ENCODE data around the gene PCYOX1L. TPM values are rescaled to one million over a fixed set of nuclear protein-coding genes. Genes with fewer than 3 reads are reported as not detected.

The PCYOX1L gene
- total and polyA plus RNA-seq, 3 experiments from 2014 or later: 11.9 to 23.3 (median 22.6) TPM

DNA sequence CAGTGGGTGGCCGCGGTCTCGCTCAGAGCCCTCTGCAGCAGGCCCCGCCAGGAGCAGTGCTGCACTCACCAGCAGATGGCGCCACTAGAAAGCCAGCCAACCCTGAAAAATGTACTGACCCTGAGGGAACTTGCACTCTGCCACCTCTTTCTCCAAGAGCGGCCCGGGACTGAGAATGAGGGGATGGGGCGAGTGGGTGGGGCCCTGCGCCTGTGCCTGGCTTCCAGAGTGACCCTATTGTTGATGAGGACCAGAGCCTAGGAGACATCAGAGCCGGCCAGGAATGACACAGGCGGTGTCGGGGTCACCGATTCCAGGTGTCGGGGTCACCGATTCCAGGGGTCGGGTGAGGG, 24.1 kb downstream of the PCYOX1L start:
- Mint-ChIP-seq H3K27ac (peak overlapping the region in 1 of 8 donors; percentile 39), H3K4me1 (peaks cover 0 to 6% (median 4%) of the 10 kb centered on the region in 3 donors), H3K9me3 (no peaks in the 10 kb centered on the region), H3K36me3 (no peaks in the 10 kb centered on the region), H3K4me3 (no peak overlapping the region), H3K27me3 (peaks cover 9 to 18% of the 10 kb centered on the region in 2 donors)
- H3K9me3 ChIP-seq (ENCODE audit: low read length): no peaks in the 10 kb centered on the region
- peak; percentile 39 to 74 (median 55) for DNase-seq
- no peak overlapping the region for H3K27ac ChIP-seq (ENCODE audit: low read depth, low read length)
- H3K4me3 ChIP-seq (ENCODE audit: low read length): no peak overlapping the region
- H3K27me3 ChIP-seq (ENCODE audit: insufficient read depth, low read length, poor library complexity, severe bottlenecking): no peaks in the 10 kb centered on the region
- no peaks in the 10 kb centered on the region for H3K4me1 ChIP-seq (ENCODE audit: insufficient read depth, low read length)
- POLR2A ChIA-PET: no interaction called here
- no peaks in the 10 kb centered on the region for H3K36me3 ChIP-seq (ENCODE audit: insufficient read depth, low read length)
- CTCF ChIA-PET: interaction anchor here (0.7 to 3.5 kb wide), 17 partner anchors 8 to 184 kb away, joined by 3 to 25 read pairs (median 4); no protein-coding TSS in a partner anchor

DNA sequence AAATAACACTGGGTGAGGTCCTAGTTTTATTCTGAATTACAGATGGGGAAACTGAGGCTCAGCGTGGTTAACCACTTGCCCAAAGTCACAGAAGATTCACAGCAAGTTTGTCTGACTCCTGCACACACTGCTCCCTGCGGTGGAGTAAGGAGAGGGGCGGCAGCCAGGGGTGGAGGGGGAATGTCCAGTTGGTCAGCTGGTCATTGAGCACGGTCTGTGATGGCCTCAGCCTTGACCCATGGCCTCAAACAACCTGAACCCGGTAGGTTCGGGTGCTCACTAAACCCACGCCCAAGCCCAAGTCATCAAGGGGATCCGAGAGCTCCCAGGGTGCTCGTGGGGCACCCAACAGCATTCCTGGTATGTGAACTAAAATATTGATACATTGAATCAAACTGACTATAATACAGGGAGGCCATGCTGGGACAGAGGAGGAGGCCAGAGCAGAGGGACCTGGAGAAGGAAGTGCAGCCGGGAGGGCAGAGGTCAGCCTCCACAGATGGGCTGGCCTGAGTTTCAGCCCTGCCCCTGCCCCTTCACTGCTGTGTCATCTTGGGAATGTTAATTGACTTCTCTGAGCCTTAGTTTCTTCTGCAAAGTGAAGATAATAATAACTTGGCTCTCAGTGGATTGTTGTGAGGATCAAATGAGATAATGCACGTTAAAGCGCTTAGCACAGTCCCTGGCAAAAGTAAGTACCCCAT, 24.8 kb downstream of the PCYOX1L start:
- Mint-ChIP-seq H3K4me1 (peaks cover 0 to 6% (median 4%) of the 10 kb centered on the region in 3 donors), H3K4me3 (no peak overlapping the region), H3K9me3 (no peaks in the 10 kb centered on the region), H3K27me3 (peaks cover 6 to 18% of the 10 kb centered on the region in 2 donors), H3K36me3 (no peaks in the 10 kb centered on the region), H3K27ac (no peak overlapping the region)
- Histone ChIP-seq H3K4me3 (ENCODE audit: low read length) (no peak overlapping the region), H3K27ac (ENCODE audit: low read depth, low read length) (no peak overlapping the region), H3K36me3 (ENCODE audit: insufficient read depth, low read length) (no peaks in the 10 kb centered on the region), H3K27me3 (ENCODE audit: insufficient read depth, low read length, poor library complexity, severe bottlenecking) (no peaks in the 10 kb centered on the region), H3K4me1 (ENCODE audit: insufficient read depth, low read length) (no peaks in the 10 kb centered on the region), H3K9me3 (ENCODE audit: low read length) (no peaks in the 10 kb centered on the region)
- ChIA-PET POLR2A (no interaction called here), CTCF (interaction anchor here (0.7 to 3.5 kb wide), 11 partner anchors 8 to 182 kb away, joined by 3 to 25 read pairs (median 4); no protein-coding TSS in a partner anchor)
- DNase-seq: no peak

DNA sequence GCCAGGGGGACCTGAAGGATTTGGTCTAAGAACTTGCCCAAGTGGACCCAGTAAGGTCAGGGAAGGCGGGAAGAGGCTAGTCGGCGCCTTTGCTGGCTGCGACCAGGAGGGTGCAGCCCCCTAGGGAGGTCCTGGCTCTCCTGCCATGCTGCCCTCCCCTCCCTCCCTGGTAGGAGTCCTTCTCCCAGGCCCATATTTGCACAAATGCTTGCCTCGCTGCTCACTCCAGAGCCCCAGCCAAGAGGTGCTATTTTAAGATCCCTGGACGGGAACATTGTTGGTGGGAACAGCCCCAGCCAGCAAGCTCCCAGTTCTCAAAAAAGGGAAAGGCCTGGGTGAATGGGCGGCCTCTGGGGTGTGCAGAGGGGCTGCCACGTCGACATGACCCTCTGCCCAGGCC, 25.6 kb downstream of the PCYOX1L start:
- POLR2A ChIA-PET: no interaction called here
- CTCF ChIA-PET: interaction anchor here (1.0 to 5.4 kb wide), 5 partner anchors 11 to 181 kb away, joined by 3 to 23 read pairs (median 11); partner anchors contain the start of gene GRPEL2
- Mint-ChIP-seq H3K36me3 (no peaks in the 10 kb centered on the region), H3K27ac (no peak overlapping the region), H3K9me3 (no peaks in the 10 kb centered on the region), H3K27me3 (peaks cover 6 to 18% of the 10 kb centered on the region in 2 donors), H3K4me1 (peaks cover 0 to 6% (median 4%) of the 10 kb centered on the region in 3 donors), H3K4me3 (no peak overlapping the region)
- Histone ChIP-seq H3K9me3 (ENCODE audit: low read length) (no peaks in the 10 kb centered on the region), H3K4me3 (ENCODE audit: low read length) (no peak overlapping the region), H3K36me3 (ENCODE audit: insufficient read depth, low read length) (no peaks in the 10 kb centered on the region), H3K27me3 (ENCODE audit: insufficient read depth, low read length, poor library complexity, severe bottlenecking) (no peaks in the 10 kb centered on the region), H3K4me1 (ENCODE audit: insufficient read depth, low read length) (no peaks in the 10 kb centered on the region), H3K27ac (ENCODE audit: low read depth, low read length) (no peak overlapping the region)
- DNase-seq: no peak

DNA sequence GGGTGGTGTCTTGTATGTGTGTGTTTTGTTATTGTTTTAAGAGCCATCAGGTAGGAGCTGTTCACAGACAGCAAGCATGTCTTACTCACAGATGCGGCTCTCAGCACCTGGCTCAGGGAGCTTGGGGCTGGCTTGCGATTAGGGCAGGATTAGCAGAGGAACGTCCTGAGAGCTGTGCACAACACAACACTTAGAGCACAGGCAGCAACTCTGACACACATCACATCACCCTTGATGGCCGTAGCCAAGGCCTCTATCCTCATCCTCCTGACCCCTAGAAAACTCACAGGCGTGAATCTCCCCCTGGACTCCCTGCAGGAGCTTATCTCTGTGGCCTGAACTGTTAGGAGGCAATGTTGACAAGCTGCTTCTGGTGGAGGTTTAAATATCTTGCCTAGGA, 28.3 kb downstream of the PCYOX1L start:
- no peak overlapping the region for H3K27ac ChIP-seq (ENCODE audit: low read depth, low read length)
- ChIA-PET CTCF (interaction anchor here (0.8 to 5.4 kb wide), 5 partner anchors 14 to 179 kb away, joined by 3 to 23 read pairs (median 4); no protein-coding TSS in a partner anchor), POLR2A (no interaction called here)
- H3K4me3 Mint-ChIP-seq: no peak overlapping the region
- H3K9me3 ChIP-seq (ENCODE audit: low read length): no peaks in the 10 kb centered on the region
- H3K9me3 Mint-ChIP-seq: no peaks in the 10 kb centered on the region
- H3K27ac Mint-ChIP-seq: peak overlapping the region in 3 of 8 donors; percentile 7 to 34 (median 33)
- no peaks in the 10 kb centered on the region for H3K36me3 ChIP-seq (ENCODE audit: insufficient read depth, low read length)
- H3K27me3 Mint-ChIP-seq: peaks cover 6 to 14% of the 10 kb centered on the region in 2 donors
- H3K4me1 ChIP-seq (ENCODE audit: insufficient read depth, low read length): no peaks in the 10 kb centered on the region
- no peaks in the 10 kb centered on the region for H3K27me3 ChIP-seq (ENCODE audit: insufficient read depth, low read length, poor library complexity, severe bottlenecking)
- peaks cover 0 to 6% (median 4%) of the 10 kb centered on the region in 3 donors for H3K4me1 Mint-ChIP-seq
- no peak overlapping the region for H3K4me3 ChIP-seq (ENCODE audit: low read length)
- H3K36me3 Mint-ChIP-seq: no peaks in the 10 kb centered on the region
- no peak for DNase-seq

DNA sequence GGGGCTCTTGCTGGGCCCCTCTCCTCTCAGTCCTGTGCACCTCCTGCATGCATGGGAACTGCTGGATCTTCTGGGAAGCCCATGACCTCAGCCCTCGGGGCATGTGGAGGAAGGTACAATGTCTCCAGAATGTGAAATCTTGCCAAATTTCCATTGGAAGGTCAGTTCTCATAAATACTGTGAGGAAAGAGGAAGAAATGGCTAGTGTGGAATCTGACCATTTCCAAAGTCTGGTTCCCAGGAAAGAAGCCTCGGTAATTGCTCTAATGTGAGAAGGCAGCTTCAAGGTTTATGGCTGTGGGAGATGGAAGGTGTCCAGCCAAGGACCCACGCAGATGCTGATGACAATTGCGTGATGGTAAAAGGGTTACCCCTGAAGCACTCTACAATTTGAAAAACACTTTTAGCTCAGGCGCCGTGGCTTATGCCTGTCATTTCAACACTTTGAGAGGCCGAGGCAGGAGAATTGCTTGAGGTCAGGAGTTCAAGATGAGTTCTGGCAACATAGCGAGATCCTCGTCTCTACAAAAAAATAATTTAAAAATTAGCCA, 29.3 kb downstream of the PCYOX1L start:
- H3K9me3 ChIP-seq (ENCODE audit: low read length): no peaks in the 10 kb centered on the region
- H3K4me1 Mint-ChIP-seq: no peaks in the 10 kb centered on the region
- no peaks in the 10 kb centered on the region for H3K36me3 Mint-ChIP-seq
- H3K27me3 ChIP-seq (ENCODE audit: insufficient read depth, low read length, poor library complexity, severe bottlenecking): no peaks in the 10 kb centered on the region
- no peaks in the 10 kb centered on the region for H3K4me1 ChIP-seq (ENCODE audit: insufficient read depth, low read length)
- H3K9me3 Mint-ChIP-seq: no peaks in the 10 kb centered on the region
- ChIA-PET CTCF (interaction anchor here (1.1 to 5.4 kb wide), 3 partner anchors 15 to 178 kb away, joined by 3 to 23 read pairs (median 13); partner anchors contain the start of gene CSNK1A1), POLR2A (no interaction called here)
- no peak overlapping the region for H3K27ac ChIP-seq (ENCODE audit: low read depth, low read length)
- no peak overlapping the region for H3K27ac Mint-ChIP-seq
- no peak overlapping the region for H3K4me3 Mint-ChIP-seq
- no peaks in the 10 kb centered on the region for H3K36me3 ChIP-seq (ENCODE audit: insufficient read depth, low read length)
- no peak for DNase-seq
- H3K4me3 ChIP-seq (ENCODE audit: low read length): no peak overlapping the region
- peaks cover 5 to 6% of the 10 kb centered on the region in 2 donors for H3K27me3 Mint-ChIP-seq

DNA sequence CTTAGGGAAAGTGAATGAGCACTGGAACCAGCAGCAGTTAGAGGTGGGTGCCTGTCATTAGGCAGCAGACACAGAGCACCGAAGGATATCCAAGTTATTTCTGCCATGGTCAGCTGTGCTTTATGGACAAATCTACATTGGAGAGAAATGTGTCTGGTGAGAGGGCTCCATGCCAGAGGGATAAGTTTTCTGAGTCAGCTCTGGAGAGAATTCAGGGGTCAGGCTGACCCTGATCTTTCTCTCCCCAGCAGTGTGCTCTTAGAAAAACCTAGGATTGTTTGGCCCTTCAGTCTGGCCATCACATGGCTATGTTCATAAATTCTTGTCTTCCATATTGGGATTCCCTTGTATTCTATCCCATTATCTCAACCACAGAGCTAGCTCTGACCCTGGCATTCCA, 30.1 kb downstream of the PCYOX1L start:
- H3K9me3 Mint-ChIP-seq: no peaks in the 10 kb centered on the region
- H3K27ac Mint-ChIP-seq: no peak overlapping the region
- H3K27me3 Mint-ChIP-seq: peaks cover 4 to 6% of the 10 kb centered on the region in 2 donors
- ChIA-PET POLR2A (no interaction called here), CTCF (interaction anchor here (0.7 to 5.4 kb wide), 4 partner anchors 9 to 177 kb away, joined by 3 to 23 read pairs (median 3); partner anchors contain the start of genes CSNK1A1 and IL17B)
- H3K9me3 ChIP-seq (ENCODE audit: low read length): no peaks in the 10 kb centered on the region
- no peak for DNase-seq
- H3K27me3 ChIP-seq (ENCODE audit: insufficient read depth, low read length, poor library complexity, severe bottlenecking): no peaks in the 10 kb centered on the region
- no peaks in the 10 kb centered on the region for H3K36me3 ChIP-seq (ENCODE audit: insufficient read depth, low read length)
- no peak overlapping the region for H3K4me3 Mint-ChIP-seq
- no peaks in the 10 kb centered on the region for H3K4me1 ChIP-seq (ENCODE audit: insufficient read depth, low read length)
- H3K27ac ChIP-seq (ENCODE audit: low read depth, low read length): no peak overlapping the region
- H3K4me1 Mint-ChIP-seq: no peaks in the 10 kb centered on the region
- no peaks in the 10 kb centered on the region for H3K36me3 Mint-ChIP-seq
- H3K4me3 ChIP-seq (ENCODE audit: low read length): no peak overlapping the region

DNA sequence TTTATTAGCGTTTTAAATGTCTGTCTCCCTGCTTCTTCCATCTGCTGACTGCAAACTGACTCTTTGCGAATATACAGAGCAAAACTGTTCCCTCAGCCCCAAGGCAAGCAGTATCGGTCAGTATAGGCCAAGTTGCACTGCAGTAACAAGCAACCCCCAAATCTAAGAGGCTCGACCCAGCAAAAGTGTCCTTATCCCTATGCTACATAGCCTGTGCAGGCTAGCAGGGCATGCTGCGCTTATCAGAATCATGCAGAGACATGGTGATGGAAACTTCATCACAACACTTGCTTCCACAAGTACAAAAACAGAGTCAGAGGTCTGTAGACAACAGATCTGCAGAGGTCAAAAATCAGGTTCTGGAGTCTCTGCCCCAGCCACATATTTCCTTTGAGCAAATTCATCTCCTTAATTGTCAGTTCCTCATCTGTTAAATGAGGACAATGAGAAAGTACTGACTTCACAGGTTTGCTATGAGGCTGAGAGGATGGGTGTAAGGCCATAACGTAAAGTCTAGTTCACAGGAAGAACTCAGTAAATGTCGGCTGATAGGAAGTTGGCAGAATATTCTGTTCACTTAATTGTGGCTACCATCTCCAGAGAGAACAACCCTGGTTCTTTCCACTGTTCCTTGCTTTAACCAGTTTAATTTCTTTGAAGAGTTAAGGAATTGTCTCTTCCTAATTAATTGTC, 30.8 kb downstream of the PCYOX1L start:
- Histone ChIP-seq H3K27ac (ENCODE audit: low read depth, low read length) (no peak overlapping the region), H3K4me1 (ENCODE audit: insufficient read depth, low read length) (no peaks in the 10 kb centered on the region), H3K9me3 (ENCODE audit: low read length) (no peaks in the 10 kb centered on the region), H3K27me3 (ENCODE audit: insufficient read depth, low read length, poor library complexity, severe bottlenecking) (no peaks in the 10 kb centered on the region), H3K36me3 (ENCODE audit: insufficient read depth, low read length) (no peaks in the 10 kb centered on the region), H3K4me3 (ENCODE audit: low read length) (no peak overlapping the region)
- Mint-ChIP-seq H3K27me3 (peaks cover 4 to 6% of the 10 kb centered on the region in 2 donors), H3K9me3 (no peaks in the 10 kb centered on the region), H3K4me3 (no peak overlapping the region), H3K4me1 (no peaks in the 10 kb centered on the region), H3K27ac (no peak overlapping the region), H3K36me3 (no peaks in the 10 kb centered on the region)
- ChIA-PET CTCF (interaction anchor here (0.7 to 5.4 kb wide), 5 partner anchors 10 to 176 kb away, joined by 3 to 23 read pairs (median 3); partner anchors contain the start of genes CSNK1A1 and IL17B), POLR2A (no interaction called here)
- DNase-seq: no peak

All from CD8-positive, alpha-beta memory T cell (primary cell).